Measurements from ENCODE around the gene RASL11B.

Gene RASL11B

GRCh38 chr4:52876069-52876468 lies 14.0 kb downstream of the RASL11B start:
- no peak overlapping the region for H3K27ac Mint-ChIP-seq
- H3K4me1 Mint-ChIP-seq (ENCODE audit: low read depth) = peaks cover 9% of the 10 kb centered on the region
- DNase-seq = no peak
- H3K27me3 Mint-ChIP-seq = no peaks in the 10 kb centered on the region
- H3K9me3 Mint-ChIP-seq = no peaks in the 10 kb centered on the region
- H3K36me3 Mint-ChIP-seq (ENCODE audit: low read depth) = peaks cover 50% of the 10 kb centered on the region
- H3K4me3 Mint-ChIP-seq = no peak overlapping the region

DNA sequence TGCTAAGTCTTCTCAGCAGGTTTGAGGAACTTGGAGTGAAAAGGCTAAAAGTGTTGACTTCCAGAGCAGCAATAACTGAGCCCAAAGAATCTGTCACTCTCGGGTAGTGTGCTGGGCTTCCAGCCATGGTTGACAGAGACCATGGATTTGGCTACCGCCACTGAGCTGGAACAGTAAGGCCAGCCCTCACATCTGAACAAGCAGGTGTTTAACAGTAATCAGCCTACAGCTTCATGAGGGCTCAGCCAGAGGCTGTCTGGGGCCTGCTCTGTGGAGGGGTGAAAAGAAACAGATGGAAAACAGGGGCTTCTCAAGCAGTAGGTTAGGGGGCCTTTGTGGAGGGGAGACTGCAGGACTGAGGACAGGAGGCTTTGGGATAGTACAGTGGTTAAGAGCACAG lies 14.9 kb downstream of the RASL11B start:
- Mint-ChIP-seq H3K27me3 (no peaks in the 10 kb centered on the region), H3K4me1 (ENCODE audit: low read depth) (peaks cover 9% of the 10 kb centered on the region), H3K4me3 (no peak overlapping the region), H3K9me3 (no peaks in the 10 kb centered on the region), H3K36me3 (ENCODE audit: low read depth) (peaks cover 52% of the 10 kb centered on the region), H3K27ac (no peak overlapping the region)
- no peak for DNase-seq

GRCh38 chr4:52877694-52878093 lies 15.6 kb downstream of the RASL11B start:
- peaks cover 51% of the 10 kb centered on the region for H3K36me3 Mint-ChIP-seq (ENCODE audit: low read depth)
- H3K4me3 Mint-ChIP-seq = no peak overlapping the region
- H3K27me3 Mint-ChIP-seq = no peaks in the 10 kb centered on the region
- H3K27ac Mint-ChIP-seq = no peak overlapping the region
- no peaks in the 10 kb centered on the region for H3K9me3 Mint-ChIP-seq
- DNase-seq = no peak
- H3K4me1 Mint-ChIP-seq (ENCODE audit: low read depth) = peaks cover 9% of the 10 kb centered on the region

- no peak for DNase-seq
- Mint-ChIP-seq H3K4me1 (ENCODE audit: low read depth) (peaks cover 9% of the 10 kb centered on the region), H3K27ac (no peak overlapping the region), H3K9me3 (no peaks in the 10 kb centered on the region), H3K27me3 (no peaks in the 10 kb centered on the region), H3K36me3 (ENCODE audit: low read depth) (peaks cover 46% of the 10 kb centered on the region), H3K4me3 (no peak overlapping the region)
Measured at GRCh38 chr4:52879471-52879870, 17.4 kb downstream of the RASL11B start.

DNA sequence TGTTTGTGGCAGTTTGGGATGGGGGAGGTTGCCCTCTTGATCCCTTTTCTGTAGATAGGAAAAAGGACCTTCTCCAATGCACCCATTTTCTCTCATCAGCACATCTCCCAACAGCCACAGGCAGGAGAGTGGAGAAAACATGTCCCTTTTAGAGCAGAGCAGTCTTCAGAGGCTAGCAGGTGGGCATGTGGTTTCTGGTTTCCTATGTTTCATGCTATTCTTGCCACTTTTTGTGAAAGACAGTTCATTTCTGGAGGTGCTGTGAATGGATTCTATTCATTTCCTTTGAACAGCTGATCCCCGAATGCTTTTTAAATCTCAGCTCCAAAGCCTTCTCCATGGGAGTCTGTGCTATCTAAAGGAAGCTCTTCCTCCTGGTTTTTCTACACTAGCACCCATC lies 18.9 kb downstream of the RASL11B start:
- no peak for DNase-seq
- H3K27me3 Mint-ChIP-seq = no peaks in the 10 kb centered on the region
- no peak overlapping the region for H3K4me3 Mint-ChIP-seq
- peaks cover 7% of the 10 kb centered on the region for H3K4me1 Mint-ChIP-seq (ENCODE audit: low read depth)
- H3K27ac Mint-ChIP-seq = no peak overlapping the region
- H3K9me3 Mint-ChIP-seq = no peaks in the 10 kb centered on the region
- H3K36me3 Mint-ChIP-seq (ENCODE audit: low read depth) = peaks cover 53% of the 10 kb centered on the region

DNA sequence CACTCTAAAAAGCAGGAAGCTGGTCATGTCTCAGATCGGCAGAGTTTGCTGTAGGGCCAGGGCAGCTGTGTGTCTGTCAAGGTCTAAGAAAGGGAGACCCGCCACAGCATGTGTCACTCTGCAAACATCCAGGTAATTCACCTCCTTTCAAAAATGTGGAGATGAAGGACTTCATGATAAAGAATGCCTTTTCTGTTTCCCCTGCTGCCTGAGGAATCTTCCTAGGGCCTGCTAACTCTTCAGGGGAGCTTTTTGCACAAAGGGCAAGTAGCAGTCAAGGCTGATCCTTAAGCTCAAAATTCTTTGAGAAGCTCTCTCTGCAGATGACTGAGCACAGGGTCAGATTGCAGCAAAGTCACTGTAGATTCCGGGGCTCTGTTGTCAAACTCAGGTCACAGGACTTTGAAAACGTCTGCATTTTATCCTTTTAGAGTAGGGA lies 21.1 kb downstream of the RASL11B start:
- H3K36me3 Mint-ChIP-seq (ENCODE audit: low read depth) = peaks cover 63% of the 10 kb centered on the region
- no peaks in the 10 kb centered on the region for H3K9me3 Mint-ChIP-seq
- no peaks in the 10 kb centered on the region for H3K27me3 Mint-ChIP-seq
- H3K27ac Mint-ChIP-seq = no peak overlapping the region
- no peak overlapping the region for H3K4me3 Mint-ChIP-seq
- H3K4me1 Mint-ChIP-seq (ENCODE audit: low read depth) = no peaks in the 10 kb centered on the region
- no peak for DNase-seq

DNA sequence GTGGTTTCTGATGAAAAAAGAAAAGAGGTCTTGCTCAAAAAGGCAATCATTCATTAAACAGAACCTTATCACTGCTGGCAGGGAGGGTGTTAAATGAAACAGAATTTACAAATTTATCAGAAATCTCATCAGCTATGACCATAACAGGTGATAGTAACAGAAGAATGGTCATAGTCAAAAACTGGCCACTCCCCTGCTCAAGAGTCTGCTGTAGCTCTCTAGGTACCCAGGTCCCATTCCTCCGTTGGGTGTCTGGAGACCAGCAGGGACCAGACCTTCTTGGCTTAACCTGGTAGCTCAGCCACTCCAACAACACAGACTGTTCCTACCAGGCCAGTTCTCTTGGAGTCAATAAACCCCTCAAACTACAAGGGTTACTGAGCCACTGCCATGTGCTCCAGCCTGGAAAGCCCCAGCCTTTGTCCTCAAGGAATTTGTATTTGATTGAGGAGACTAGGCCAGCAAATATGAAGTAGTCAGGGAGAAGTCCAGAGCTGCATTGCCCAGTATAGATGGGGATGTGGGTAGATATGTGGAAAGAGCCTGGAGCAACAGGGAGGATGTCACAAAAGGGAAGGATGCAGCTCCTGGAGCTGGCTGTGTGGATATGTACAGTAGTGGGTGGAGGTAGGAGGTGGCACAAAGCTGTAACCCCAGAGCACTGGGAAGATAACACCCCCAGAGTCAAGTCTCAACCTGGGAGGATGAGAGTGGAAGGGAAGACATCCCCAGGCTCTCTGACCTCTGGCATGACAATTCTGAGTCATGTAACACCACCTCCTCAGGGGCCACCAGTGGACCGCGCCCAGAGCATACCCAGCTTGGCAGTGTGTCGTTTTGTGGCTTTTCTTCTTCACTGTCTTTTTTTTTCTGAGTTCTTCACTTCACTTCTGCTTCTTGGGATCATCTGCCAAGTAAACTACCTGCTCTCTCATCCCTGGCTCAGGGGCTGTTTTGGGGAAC lies 21.9 kb downstream of the RASL11B start:
- Mint-ChIP-seq H3K36me3 (ENCODE audit: low read depth) (peaks cover 64% of the 10 kb centered on the region), H3K4me1 (ENCODE audit: low read depth) (no peaks in the 10 kb centered on the region), H3K4me3 (no peak overlapping the region), H3K27me3 (no peaks in the 10 kb centered on the region), H3K27ac (no peak overlapping the region), H3K9me3 (no peaks in the 10 kb centered on the region)
- DNase-seq = no peak

DNA sequence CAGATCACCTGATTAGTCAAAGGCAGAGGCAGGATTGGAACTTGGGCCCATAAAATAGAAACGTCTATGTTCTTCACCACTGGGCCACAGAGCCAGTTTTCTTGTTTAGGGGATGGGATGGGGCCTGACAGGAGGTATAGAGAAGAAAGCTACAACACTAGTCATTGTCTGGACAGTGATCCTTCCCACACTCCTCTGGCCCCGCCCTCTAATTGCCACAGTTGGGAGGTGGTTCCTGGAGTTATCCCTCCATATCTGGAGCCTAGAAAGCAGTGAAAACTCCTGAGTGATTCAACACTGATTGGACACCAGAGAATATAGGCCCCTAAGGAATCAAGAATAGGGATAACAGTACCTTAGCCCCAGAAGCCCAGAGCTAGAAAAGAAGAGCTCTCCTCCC lies 22.9 kb downstream of the RASL11B start:
- Mint-ChIP-seq H3K9me3 (no peaks in the 10 kb centered on the region), H3K4me3 (no peak overlapping the region), H3K27ac (no peak overlapping the region), H3K4me1 (ENCODE audit: low read depth) (peaks cover 7% of the 10 kb centered on the region), H3K27me3 (no peaks in the 10 kb centered on the region), H3K36me3 (ENCODE audit: low read depth) (peaks cover 67% of the 10 kb centered on the region)
- no peak for DNase-seq

DNA sequence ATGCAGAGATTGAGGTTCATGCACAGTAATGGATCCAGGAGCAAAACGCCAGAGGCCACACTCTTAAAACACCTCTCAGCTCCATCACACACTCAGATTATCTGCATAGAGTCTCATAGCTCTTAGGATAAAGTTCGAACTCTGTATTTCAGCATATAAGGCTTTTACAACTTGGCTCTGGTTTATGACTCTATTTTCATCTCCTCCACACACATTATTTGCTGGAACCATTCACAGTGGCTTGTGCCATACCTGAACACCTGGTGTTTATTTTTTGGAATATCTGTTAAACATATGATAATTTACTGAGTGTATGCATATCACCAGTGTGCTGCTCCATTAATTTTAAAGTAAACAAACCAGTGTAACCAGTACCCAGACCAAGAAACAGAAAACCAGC lies 27.2 kb downstream of the RASL11B start:
- Mint-ChIP-seq H3K9me3 (no peaks in the 10 kb centered on the region), H3K27ac (peak overlapping the region; percentile 87), H3K36me3 (ENCODE audit: low read depth) (peaks cover 48% of the 10 kb centered on the region), H3K27me3 (no peaks in the 10 kb centered on the region), H3K4me3 (no peak overlapping the region), H3K4me1 (ENCODE audit: low read depth) (peaks cover 18% of the 10 kb centered on the region)
- DNase-seq = no peak

DNA sequence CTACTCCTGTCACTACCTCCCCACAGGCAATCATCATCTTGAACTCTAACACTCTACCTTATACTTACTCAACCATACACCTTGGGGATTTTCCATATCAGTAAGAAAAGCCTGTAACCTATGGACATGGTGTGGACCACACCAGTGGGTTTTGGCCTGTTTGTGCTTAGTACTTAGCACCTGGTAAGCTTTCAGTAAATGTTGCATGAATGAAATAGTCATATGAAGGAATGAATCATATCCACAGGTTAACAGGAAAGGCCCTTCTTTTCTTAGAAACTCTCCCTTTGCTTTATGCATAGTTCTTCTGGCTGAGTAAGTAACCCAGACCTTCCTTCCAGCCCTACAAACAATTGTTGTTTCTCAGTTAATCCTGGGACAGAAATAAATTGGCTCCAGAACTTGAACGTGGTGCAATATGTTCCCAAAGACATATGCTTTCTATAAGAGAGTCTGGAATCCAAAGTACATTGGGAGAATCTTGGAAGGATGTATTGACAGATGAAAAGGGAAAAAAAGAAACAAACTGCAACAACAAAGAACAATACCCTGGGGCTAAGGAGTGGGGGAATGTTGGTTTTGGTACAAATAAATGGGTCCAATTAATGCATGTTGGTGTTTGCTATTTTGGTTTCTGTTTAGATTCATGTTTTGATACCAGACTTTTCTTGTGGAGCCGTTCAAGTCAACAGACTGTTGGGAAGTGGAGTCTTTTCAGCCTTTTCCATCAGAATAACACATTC lies 27.8 kb downstream of the RASL11B start:
- H3K27ac Mint-ChIP-seq = peak overlapping the region; percentile 87
- no peak overlapping the region for H3K4me3 Mint-ChIP-seq
- H3K9me3 Mint-ChIP-seq = no peaks in the 10 kb centered on the region
- H3K27me3 Mint-ChIP-seq = no peaks in the 10 kb centered on the region
- DNase-seq = no peak
- peaks cover 18% of the 10 kb centered on the region for H3K4me1 Mint-ChIP-seq (ENCODE audit: low read depth)
- peaks cover 42% of the 10 kb centered on the region for H3K36me3 Mint-ChIP-seq (ENCODE audit: low read depth)

GRCh38 chr4:52890521-52890791 lies 28.3 kb downstream of the RASL11B start:
- Mint-ChIP-seq H3K27ac (peak overlapping the region; percentile 87), H3K27me3 (no peaks in the 10 kb centered on the region), H3K4me3 (no peak overlapping the region), H3K36me3 (ENCODE audit: low read depth) (peaks cover 37% of the 10 kb centered on the region), H3K4me1 (ENCODE audit: low read depth) (peaks cover 18% of the 10 kb centered on the region), H3K9me3 (no peaks in the 10 kb centered on the region)
- no peak for DNase-seq

- H3K4me1 Mint-ChIP-seq (ENCODE audit: low read depth) = peaks cover 18% of the 10 kb centered on the region
- peaks cover 26% of the 10 kb centered on the region for H3K36me3 Mint-ChIP-seq (ENCODE audit: low read depth)
- H3K27me3 Mint-ChIP-seq = no peaks in the 10 kb centered on the region
- no peak for DNase-seq
- no peak overlapping the region for H3K27ac Mint-ChIP-seq
- no peak overlapping the region for H3K4me3 Mint-ChIP-seq
- no peaks in the 10 kb centered on the region for H3K9me3 Mint-ChIP-seq
Measured at GRCh38 chr4:52891743-52892142, 29.6 kb downstream of the RASL11B start.

DNA sequence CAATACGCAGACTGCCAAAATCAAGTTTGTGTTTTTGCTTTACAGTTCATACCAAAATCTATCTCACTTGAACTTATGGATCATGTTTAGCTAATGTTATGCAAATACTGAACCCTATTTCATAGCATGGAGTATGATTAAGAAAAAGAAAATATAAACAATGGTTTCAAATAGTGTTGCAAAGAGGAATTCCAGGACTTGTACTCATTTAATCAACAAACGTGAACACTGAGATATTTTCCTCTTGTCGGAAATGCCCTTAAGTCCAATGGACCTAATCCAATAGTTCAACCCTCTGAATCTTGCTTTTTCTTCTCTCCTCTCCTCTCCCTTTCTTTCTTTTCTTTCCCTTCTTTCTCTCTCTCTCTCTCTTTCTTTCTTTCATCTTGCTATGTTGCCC lies 30.8 kb downstream of the RASL11B start:
- H3K27me3 Mint-ChIP-seq = no peaks in the 10 kb centered on the region
- no peaks in the 10 kb centered on the region for H3K9me3 Mint-ChIP-seq
- no peak overlapping the region for H3K27ac Mint-ChIP-seq
- H3K4me1 Mint-ChIP-seq (ENCODE audit: low read depth) = peaks cover 18% of the 10 kb centered on the region
- DNase-seq = no peak
- H3K36me3 Mint-ChIP-seq (ENCODE audit: low read depth) = peaks cover 18% of the 10 kb centered on the region
- H3K4me3 Mint-ChIP-seq = no peak overlapping the region

GRCh38 chr4:52894443-52894842 lies 32.3 kb downstream of the RASL11B start:
- Mint-ChIP-seq H3K4me3 (no peak overlapping the region), H3K36me3 (ENCODE audit: low read depth) (peaks cover 17% of the 10 kb centered on the region), H3K27me3 (no peaks in the 10 kb centered on the region), H3K9me3 (no peaks in the 10 kb centered on the region), H3K4me1 (ENCODE audit: low read depth) (peaks cover 17% of the 10 kb centered on the region), H3K27ac (no peak overlapping the region)
- DNase-seq = no peak

DNA sequence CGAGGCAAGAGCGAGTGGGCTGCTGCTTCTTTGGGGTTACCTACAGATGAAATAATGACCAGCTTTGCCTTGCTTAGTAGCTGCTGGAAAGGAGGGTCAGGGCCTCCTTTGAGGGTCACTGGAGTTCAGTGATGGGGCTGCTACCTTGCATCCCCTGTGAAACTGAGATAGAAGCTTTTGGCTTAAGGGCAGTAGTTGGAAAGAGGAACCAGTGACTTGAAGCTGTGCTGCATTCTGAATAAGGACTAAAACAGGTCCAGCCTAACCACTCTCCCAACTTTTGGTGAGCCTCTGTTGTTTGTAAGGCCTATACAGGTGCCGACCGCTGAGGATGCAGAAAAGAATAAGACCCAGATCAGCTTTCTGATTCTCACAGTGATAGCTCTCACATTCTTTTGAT lies 41.2 kb downstream of the RASL11B start:
- Mint-ChIP-seq H3K9me3 (peaks cover 4% of the 10 kb centered on the region), H3K27me3 (no peaks in the 10 kb centered on the region), H3K27ac (no peak overlapping the region), H3K4me3 (no peak overlapping the region), H3K4me1 (ENCODE audit: low read depth) (no peaks in the 10 kb centered on the region), H3K36me3 (ENCODE audit: low read depth) (peaks cover 78% of the 10 kb centered on the region)
- no peak for DNase-seq

All from activated T-cell treated with anti-CD3 and anti-CD28 coated beads, Interleukin-2, amount 50 U/mL, for 24 hours (primary cell).